ENCODE results near the gene FLT4.
"Not testable (repeated sequence)": the region's sequence is repeated elsewhere in the genome, so short reads cannot be mapped to it uniquely, and the experiment has no call there.

The FLT4 gene

GRCh38 chr5:180670157-180670556, 20.8 kb upstream of the FLT4 start:
- DNase-seq (ENCODE audit: low spot score), result no peak

GRCh38 chr5:180669661-180670060, 20.3 kb upstream of the FLT4 start:
- DNase-seq (ENCODE audit: low spot score), result no peak

GRCh38 chr5:180668835-180669596, 19.6 kb upstream of the FLT4 start:
- DNase-seq (ENCODE audit: low spot score), result no peak

GRCh38 chr5:180666812-180667211, 17.4 kb upstream of the FLT4 start:
- DNase-seq (ENCODE audit: low spot score), result no peak

DNA sequence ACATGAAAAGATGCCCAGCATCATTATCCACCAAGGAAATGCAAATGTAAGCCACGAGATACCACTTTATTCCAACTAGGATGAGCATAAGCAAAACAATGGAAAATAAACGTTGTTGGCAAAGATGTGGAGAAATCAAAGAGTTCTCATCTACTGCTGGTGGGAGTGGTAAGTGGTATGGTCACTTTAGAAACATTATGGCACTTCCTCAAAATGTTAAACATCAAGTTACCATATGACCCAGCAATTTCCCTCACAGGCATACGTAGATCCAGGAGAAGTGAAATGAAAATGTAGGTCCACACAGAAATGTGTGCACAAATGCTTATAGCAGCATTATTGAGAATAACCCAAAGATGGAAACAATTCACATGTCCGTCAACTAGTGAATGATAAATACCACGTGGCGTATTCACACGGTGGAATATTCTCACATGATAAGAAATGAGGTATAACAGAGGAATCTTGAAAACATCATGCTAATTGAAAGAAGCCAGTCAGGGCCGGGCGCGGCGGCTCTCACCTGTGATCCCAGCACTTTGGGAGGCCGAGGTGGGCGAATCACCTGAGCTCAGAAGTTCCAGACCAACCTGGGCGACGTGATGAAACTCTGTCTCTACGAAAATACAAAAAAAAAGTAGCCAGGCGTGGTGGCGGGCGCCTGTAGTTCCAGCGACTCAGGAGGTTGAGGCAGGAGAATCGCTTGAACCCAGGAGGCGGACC, 16.4 kb upstream of the FLT4 start:
- no peak for DNase-seq (ENCODE audit: low spot score)

- DNase-seq (ENCODE audit: low spot score), result no peak
These were observed 9.6 kb upstream of the FLT4 start for GRCh38 chr5:180658774-180659564.

DNA sequence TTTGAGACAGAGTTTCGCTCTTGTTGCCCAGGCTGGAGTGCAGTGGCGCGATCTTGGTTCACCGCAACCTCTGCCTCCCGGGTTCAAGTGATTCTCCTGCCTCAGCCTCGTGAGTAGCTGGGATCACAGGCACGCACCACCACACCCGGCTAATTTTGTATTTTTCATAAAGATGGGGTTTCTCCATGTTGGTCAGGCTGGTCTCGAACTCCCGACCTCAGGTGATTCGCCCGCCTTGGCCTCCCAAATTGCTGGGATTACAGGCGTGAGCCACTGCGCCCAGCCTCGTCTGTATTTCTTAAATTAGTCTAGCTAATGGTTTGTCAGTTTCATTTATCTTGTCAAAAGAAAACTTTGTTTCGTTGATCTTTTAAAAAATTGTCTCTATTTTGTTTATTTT, 5.8 kb upstream of the FLT4 start:
- DNase-seq (ENCODE audit: low spot score), result not testable (repeated sequence)

GRCh38 chr5:180652771-180653170, 3.4 kb upstream of the FLT4 start:
- DNase-seq (ENCODE audit: low spot score), result no peak

GRCh38 chr5:180652346-180652745, 2.9 kb upstream of the FLT4 start:
- DNase-seq (ENCODE audit: low spot score), result no peak

GRCh38 chr5:180648658-180649296, 623 bp downstream of the FLT4 start:
- peak; percentile 83 for DNase-seq (ENCODE audit: low spot score)

DNA sequence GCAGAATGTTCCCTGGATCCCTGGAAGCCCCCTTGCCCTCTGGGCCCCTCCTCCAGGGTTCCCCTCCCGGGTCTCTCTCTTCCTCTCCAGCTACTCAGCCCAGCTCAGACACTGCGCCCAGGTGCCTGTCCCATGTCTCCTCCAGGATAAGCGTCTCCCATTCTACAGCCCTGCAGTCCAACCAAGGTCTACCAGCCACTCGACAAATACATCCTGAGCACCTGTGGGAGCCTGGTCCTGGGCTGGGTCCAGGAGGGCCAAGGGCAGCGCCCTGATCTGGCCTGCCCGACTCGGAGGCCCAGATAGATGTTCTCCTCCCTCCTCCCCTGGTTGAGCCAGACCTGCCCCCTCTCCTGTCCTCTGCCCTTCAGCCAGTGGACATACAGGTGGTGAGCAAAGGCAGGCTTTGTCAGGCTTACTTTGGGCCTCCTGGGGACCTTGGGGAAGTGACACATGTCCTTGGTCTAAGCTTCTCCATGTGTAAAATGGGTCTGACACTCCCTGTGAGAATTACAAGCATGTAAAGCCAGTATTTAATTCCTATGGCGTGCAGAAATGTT, 1.4 kb downstream of the FLT4 start:
- DNase-seq (ENCODE audit: low spot score), result peak; percentile 24

DNA sequence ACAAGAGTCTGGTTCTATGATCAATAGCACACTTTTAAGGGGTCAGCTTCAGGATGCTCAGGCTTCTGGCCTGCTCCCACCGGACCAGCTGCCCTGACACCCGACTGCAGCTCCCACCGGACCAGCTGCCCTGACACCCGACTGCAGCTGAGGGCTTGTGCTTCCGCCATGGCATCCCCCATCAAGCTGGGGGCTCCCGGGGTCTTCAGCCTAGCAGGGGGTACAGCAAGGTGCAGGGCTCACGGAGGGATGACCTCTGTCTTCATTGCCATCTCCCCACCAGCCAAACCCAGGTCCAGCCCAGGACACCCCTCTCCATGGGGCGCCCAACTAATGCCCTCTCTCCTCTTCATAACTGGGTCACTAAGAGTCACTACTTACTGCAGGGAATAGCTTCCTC, 1.9 kb downstream of the FLT4 start:
- peak; percentile 24 for DNase-seq (ENCODE audit: low spot score)

GRCh38 chr5:180646963-180647305, 2.5 kb downstream of the FLT4 start:
- no peak for DNase-seq (ENCODE audit: low spot score)

DNA sequence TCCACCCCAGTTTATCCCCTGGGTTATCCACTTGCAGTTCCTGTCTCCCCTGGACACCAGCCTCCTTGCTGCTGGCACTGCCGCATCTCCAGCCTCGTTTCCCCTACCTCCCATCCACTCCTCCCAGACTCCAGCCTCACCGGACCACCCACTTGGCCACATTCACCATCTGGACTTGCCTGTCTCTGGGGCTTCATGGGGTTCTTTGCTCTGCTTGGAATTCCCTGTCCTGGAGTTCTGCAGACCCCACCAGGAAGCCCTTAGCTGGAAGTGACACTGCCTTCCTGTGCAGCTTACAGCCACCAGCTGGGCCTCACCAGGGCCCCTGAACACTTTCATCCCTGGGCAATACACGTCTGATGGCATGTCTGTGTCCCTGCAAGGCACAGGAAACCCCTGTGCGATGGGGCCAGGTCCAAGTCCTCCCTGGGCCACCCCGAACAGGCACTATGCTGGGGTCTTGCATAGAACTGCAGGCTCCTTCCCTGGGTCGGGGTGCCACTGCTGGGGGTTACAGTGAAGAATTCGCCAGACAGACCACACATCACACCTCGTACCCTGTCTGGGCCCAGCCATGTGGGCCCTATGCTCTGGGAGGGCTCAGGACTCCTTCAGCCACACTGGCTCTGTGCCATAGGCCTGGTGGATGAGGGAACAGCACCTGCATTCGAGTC, 3.0 kb downstream of the FLT4 start:
- DNase-seq (ENCODE audit: low spot score), result peak; percentile 17

GRCh38 chr5:180645274-180646204, 3.9 kb downstream of the FLT4 start:
- DNase-seq (ENCODE audit: low spot score), result no peak

- no peak for DNase-seq (ENCODE audit: low spot score)
These were observed 4.6 kb downstream of the FLT4 start for GRCh38 chr5:180644825-180645273.

DNA sequence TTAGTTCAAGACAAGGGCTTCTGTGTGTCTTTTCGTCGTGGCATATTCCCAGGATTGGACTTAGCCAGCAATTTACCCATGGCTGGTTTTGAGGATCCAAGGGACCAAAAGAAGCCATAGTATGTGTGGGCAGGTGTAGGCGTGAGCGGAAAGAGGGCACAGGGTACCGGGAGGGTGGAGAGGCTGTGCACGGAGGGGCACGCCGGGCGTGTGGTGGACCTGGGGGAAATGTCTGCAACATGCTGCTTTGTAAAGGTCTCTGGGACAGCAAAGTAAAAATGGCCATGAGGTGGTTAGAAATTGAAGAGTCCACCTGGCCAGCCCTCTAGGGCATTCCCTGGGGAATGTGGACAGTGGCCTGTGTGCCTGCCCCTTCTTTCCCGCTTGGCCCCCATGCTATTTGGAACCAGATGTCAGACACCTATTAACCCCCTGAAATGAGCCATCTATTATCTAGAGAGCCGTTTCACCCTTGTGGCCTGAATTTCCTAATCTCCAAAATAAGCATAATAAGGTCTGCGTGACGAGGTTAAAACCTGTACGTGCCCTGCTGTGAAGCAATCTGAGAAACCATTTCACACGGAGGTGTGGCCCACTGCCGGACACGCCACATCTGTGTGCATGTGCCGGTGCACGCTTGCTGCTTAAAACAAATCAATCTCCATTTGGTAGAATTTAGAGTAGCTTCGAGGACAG, 5.1 kb downstream of the FLT4 start:
- no peak for DNase-seq (ENCODE audit: low spot score)

DNA sequence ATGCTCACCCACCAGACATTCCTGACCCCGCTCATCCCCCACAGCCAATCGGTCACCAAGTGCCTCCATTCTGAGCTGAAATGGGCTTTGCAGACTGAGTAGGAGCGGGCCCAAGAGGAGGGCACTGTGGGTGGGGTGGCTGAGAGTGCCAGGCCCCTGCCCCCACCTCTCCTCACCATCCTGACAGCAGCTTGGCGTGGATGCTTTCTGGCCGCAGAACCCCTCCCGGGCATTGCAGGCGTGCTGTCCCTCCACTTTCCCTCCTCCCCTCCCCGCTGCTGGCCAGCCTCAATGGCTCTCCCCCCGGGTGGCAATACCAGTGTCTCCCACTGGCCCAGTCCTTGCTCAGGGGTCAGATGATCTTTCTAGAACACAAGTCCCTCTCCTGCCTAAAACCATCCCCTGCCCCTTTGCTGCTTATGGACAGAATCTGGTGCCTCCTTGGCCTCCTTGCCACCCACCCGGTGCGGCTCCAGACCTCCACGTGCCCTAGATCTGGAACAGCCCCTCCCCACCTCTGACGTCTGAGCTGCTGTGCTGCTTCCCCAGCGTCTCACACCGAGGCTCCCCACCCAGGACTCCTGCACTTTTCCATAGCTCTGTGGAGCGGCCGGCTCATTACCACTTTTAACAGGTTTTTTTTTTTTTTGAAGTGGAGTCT, 6.1 kb downstream of the FLT4 start:
- DNase-seq (ENCODE audit: low spot score), result no peak

DNA sequence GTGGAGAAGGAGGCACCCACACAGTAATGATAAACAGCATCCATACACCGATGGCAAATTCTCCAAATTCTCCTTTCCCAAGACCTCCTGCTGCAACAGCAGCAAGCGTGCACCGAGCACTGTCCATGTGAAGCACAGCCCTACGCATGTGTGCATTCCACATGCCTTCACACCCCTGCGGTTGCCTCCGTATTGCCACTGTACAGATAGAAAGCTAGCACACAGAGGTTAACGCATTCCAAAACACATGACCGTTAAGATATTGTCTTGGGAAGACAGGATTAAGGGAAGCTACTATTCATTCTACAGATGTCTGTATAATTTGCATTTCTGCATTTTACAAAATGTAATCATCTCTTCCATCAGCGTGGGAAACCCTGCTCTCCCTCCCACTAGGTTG, 6.6 kb downstream of the FLT4 start:
- DNase-seq (ENCODE audit: low spot score), result no peak
